WERI-Rb-1 (cell line): ENCODE data around the gene TEK.

Source experiments
- DNase-seq: peaks from one replicate; pipeline ENCODE4 v3.0.0-alpha.2; 2020
- H3K27ac ChIP-seq: fragments of 250-450 bp; sonication (Bioruptor Pico); 2 replicates; pipeline ENCODE4 v1.5.1; 2020; ENCODE audit warnings: mild to moderate bottlenecking, moderate library complexity
- H3K27me3 ChIP-seq: fragments of 250-450 bp; sonication (Bioruptor Pico); 2 replicates; pipeline ENCODE4 v1.5.1; 2021; ENCODE audit warnings: mild to moderate bottlenecking, low read depth, moderate library complexity; ENCODE audit not compliant: insufficient read depth, severe bottlenecking
- H3K36me3 ChIP-seq: fragments of 250-450 bp; sonication (Bioruptor Pico); 2 replicates; pipeline ENCODE4 v1.5.1; 2020; ENCODE audit warnings: mild to moderate bottlenecking, moderate library complexity
- H3K4me3 ChIP-seq: 2 replicates; pipeline ENCODE4 v1.5.1; 2011; ENCODE audit warnings: low read depth, mild to moderate bottlenecking, control low read depth, low read length
- H3K9me3 ChIP-seq: fragments of 250-450 bp; sonication (Bioruptor Pico); 2 replicates; pipeline ENCODE4 v1.5.1; 2021; ENCODE audit warnings: mild to moderate bottlenecking, moderate library complexity; ENCODE audit not compliant: severe bottlenecking
- CTCF ChIP-seq: IDR thresholded peaks from 2 replicates; pipeline ENCODE4 v1.5.1; 2011; ENCODE audit warnings: low read depth, mild to moderate bottlenecking, control low read depth, inconsistent platforms, low read length

Gene TEK

DNA sequence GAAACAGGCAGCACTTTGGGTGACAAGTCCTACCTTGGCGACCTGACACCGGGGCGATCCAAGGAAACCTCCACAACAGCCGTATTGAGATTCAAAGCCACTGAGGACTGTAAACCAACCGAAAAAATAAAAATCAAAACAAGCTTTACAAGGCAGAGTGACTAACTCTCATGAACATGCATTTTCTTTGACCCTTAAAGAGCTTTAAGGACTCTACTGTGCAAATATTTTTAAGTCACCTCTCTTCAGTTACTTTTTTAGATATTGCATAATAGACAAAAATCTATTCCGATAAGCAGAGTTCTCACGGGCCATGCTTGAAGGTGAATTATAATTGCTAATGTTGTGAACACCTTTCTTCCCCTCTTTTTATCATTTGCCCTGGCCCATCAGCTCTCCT lies 149.6 kb downstream of the TEK start:
- Histone ChIP-seq H3K27me3 (no peaks in the 10 kb centered on the region), H3K36me3 (no peaks in the 10 kb centered on the region), H3K4me3 (no peak overlapping the region), H3K27ac (no peak overlapping the region), H3K9me3 (no peaks in the 10 kb centered on the region)
- TF ChIP-seq CTCF, result no peak
- DNase-seq, result no peak

- no peak for TF ChIP-seq CTCF
- H3K36me3 ChIP-seq, result no peaks in the 10 kb centered on the region
- H3K27me3 ChIP-seq, result no peaks in the 10 kb centered on the region
- no peak overlapping the region for H3K27ac ChIP-seq
- no peaks in the 10 kb centered on the region for H3K9me3 ChIP-seq
- no peak for DNase-seq
- H3K4me3 ChIP-seq, result no peak overlapping the region
Observed at GRCh38 chr9:27260789-27261516, 151.9 kb downstream of the TEK start.

- Histone ChIP-seq H3K27ac (no peak overlapping the region), H3K9me3 (no peaks in the 10 kb centered on the region), H3K27me3 (no peaks in the 10 kb centered on the region), H3K4me3 (no peak overlapping the region), H3K36me3 (no peaks in the 10 kb centered on the region)
- DNase-seq, result no peak
- TF ChIP-seq CTCF, result no peak
Observed at GRCh38 chr9:27261517-27262211, 152.6 kb downstream of the TEK start.

GRCh38 chr9:27272103-27272502 lies 163.1 kb downstream of the TEK start:
- H3K4me3 ChIP-seq, result no peak overlapping the region
- no peak overlapping the region for H3K27ac ChIP-seq
- no peaks in the 10 kb centered on the region for H3K9me3 ChIP-seq
- TF ChIP-seq CTCF, result no peak
- no peak for DNase-seq
- H3K27me3 ChIP-seq, result no peaks in the 10 kb centered on the region
- H3K36me3 ChIP-seq, result no peaks in the 10 kb centered on the region

DNA sequence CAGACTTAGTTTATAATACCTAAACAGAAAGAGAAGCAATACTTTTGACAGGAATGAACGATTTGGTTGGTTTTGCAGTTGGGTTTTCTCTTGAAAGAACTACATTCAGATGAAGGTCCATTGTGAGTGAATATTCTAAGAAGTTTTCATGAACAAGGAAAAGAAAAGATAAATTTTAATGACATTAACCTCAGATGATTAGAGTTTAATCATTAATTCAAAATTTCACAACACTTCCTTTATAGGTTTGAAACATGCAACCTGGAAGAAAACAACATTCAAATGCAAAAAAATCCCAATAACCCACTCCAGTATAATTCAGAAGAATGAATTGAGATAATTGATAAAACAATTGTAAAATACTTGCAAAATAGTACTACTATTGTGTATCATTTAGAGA lies 164.2 kb downstream of the TEK start:
- no peak for TF ChIP-seq CTCF
- DNase-seq, result no peak

More for the DNA sequence above, 164.2 kb downstream of the TEK start:
- Histone ChIP-seq H3K9me3 (no peaks in the 10 kb centered on the region), H3K4me3 (no peak overlapping the region), H3K27me3 (no peaks in the 10 kb centered on the region), H3K36me3 (no peaks in the 10 kb centered on the region), H3K27ac (no peak overlapping the region)
